ENCODE results near the gene RABEP1. TPM values are rescaled to one million over a fixed set of nuclear protein-coding genes. Genes with fewer than 3 reads are reported as not detected.
"Not testable (repeated sequence)": the region's sequence is repeated elsewhere in the genome, so short reads cannot be mapped to it uniquely, and the experiment has no call there.

RABEP1 gene
- 10 to 100 TPM; 14.5 to 37.1 (median 16.0) TPM for polyA plus RNA-seq
- long read RNA-seq, donor 1: 0 reads
- long read RNA-seq, donor 2: 0 reads
- long read RNA-seq, donor 3: 0 reads
- long read RNA-seq, donor 4: 0 reads
- long read RNA-seq, donor 5, partial matches to known transcripts: 13 of 13 reads
- long read RNA-seq, donor 5, other reads (novel, unspliced or antisense): 0 of 13 reads
- long read RNA-seq, donor 6, full-length matches to known transcripts: 2 of 2 reads
- long read RNA-seq, donor 6, partial matches to known transcripts: 0 of 2 reads
- long read RNA-seq, donor 6, other reads (novel, unspliced or antisense): 0 of 2 reads
- long read RNA-seq, donor 7, full-length matches to known transcripts: 1 of 1 reads
- long read RNA-seq, donor 7, partial matches to known transcripts: 0 of 1 reads
- long read RNA-seq, donor 7, other reads (novel, unspliced or antisense): 0 of 1 reads
- long read RNA-seq, donor 8: 0 reads
- long read RNA-seq, donor 9: 0 reads
- long read RNA-seq, donor 10, partial matches to known transcripts: 5 of 5 reads
- long read RNA-seq, donor 10, other reads (novel, unspliced or antisense): 0 of 5 reads

GRCh38 chr17:5281814-5282641 is at the start of gene RABEP1:
Gene RABEP1 (plus strand): TSS chr17:5282284. CDS start chr17:5282487, 203 bp downstream.
- DNase-seq (peak; percentile 91 to 95), FAIRE-seq (no peak)
- H3K27me3 ChIP-seq (ENCODE audit: control insufficient read depth in 3 of 3, insufficient read depth in 3 of 3, low read length in 3 of 3): no peaks in the 10 kb centered on the region
- WGBS, 3 donors: 1% methylated on average over 49 to 98 of the region's 98 CpGs
- peaks cover 0 to 2% of the 10 kb centered on the region in 2 donors for H3K9me3 ChIP-seq (ENCODE audit: control insufficient read depth in 2 of 2, insufficient read depth in 1 of 2, low read depth in 1 of 2, low read length in 1 of 2)
- H3K36me3 ChIP-seq (ENCODE audit: control insufficient read depth in 3 of 3, insufficient read depth in 2 of 3, low read depth in 1 of 3, low read length in 3 of 3): no peaks in the 10 kb centered on the region
- peak within 1 kb of the TSS; percentile 51 to 93 (median 80) for H3K27ac ChIP-seq (ENCODE audit: low read depth in 1 of 3, low read length in 2 of 3)
- H3K4me1 ChIP-seq (ENCODE audit: control insufficient read depth in 3 of 3, insufficient read depth in 2 of 3, low read depth in 1 of 3, low read length in 2 of 3): peaks cover 2 to 5% (median 4%) of the 10 kb centered on the region in 3 donors
- H3K4me3 ChIP-seq (ENCODE audit: low read depth in 1 of 3, low read length in 3 of 3): peak within 1 kb of the TSS; percentile 56 to 91 (median 90)

GRCh38 chr17:5233492-5233891 is 48.6 kb upstream of the RABEP1 start:
- DNase-seq; H3K4me3 ChIP-seq (ENCODE audit: low read depth in 1 of 3, low read length in 3 of 3); FAIRE-seq; H3K4me1 ChIP-seq (ENCODE audit: control insufficient read depth in 3 of 3, insufficient read depth in 2 of 3, low read depth in 1 of 3, low read length in 2 of 3); H3K27ac ChIP-seq (ENCODE audit: low read depth in 1 of 3, low read length in 2 of 3); H3K27me3 ChIP-seq (ENCODE audit: control insufficient read depth in 3 of 3, insufficient read depth in 3 of 3, low read length in 3 of 3); H3K9me3 ChIP-seq (ENCODE audit: control insufficient read depth in 2 of 2, insufficient read depth in 1 of 2, low read depth in 1 of 2, low read length in 1 of 2): not testable (repeated sequence)
- WGBS, 3 donors: 91 to 96% (median 95%) methylated on average over 6 to 7 of the region's 7 CpGs
- H3K36me3 ChIP-seq (ENCODE audit: control insufficient read depth in 3 of 3, insufficient read depth in 2 of 3, low read depth in 1 of 3, low read length in 3 of 3): peaks cover 0 to 12% (median 0%) of the 10 kb centered on the region in 3 donors

GRCh38 chr17:5234645-5235576 is 47.2 kb upstream of the RABEP1 start, which contains the start of gene SCIMP:
Gene SCIMP (minus strand): TSS chr17:5234860. CDS start chr17:5234755, 105 bp downstream.
- WGBS, 3 donors: 81 to 90% (median 85%) methylated on average over 19 of the region's 19 CpGs
- Histone ChIP-seq H3K4me3 (ENCODE audit: low read depth in 1 of 3, low read length in 3 of 3) (no peak within 1 kb of the TSS), H3K4me1 (ENCODE audit: control insufficient read depth in 3 of 3, insufficient read depth in 2 of 3, low read depth in 1 of 3, low read length in 2 of 3) (no peaks in the 10 kb centered on the region), H3K36me3 (ENCODE audit: control insufficient read depth in 3 of 3, insufficient read depth in 2 of 3, low read depth in 1 of 3, low read length in 3 of 3) (peaks cover 0 to 12% (median 0%) of the 10 kb centered on the region in 3 donors), H3K27ac (ENCODE audit: low read depth in 1 of 3, low read length in 2 of 3) (peak within 1 kb of the TSS in 1 of 3 donors; percentile 31), H3K9me3 (ENCODE audit: control insufficient read depth in 2 of 2, insufficient read depth in 1 of 2, low read depth in 1 of 2, low read length in 1 of 2) (peaks cover 0 to 6% of the 10 kb centered on the region in 2 donors), H3K27me3 (ENCODE audit: control insufficient read depth in 3 of 3, insufficient read depth in 3 of 3, low read length in 3 of 3) (no peaks in the 10 kb centered on the region)
- FAIRE-seq (no peak), DNase-seq (no peak)

GRCh38 chr17:5236938-5237540 is 45.0 kb upstream of the RABEP1 start:
- WGBS, 3 donors: 64 to 89% (median 82%) methylated on average over 3 of the region's 3 CpGs
- H3K4me1 ChIP-seq (ENCODE audit: control insufficient read depth in 3 of 3, insufficient read depth in 2 of 3, low read depth in 1 of 3, low read length in 2 of 3): peaks cover 0 to 9% (median 0%) of the 10 kb centered on the region in 3 donors
- H3K36me3 ChIP-seq (ENCODE audit: control insufficient read depth in 3 of 3, insufficient read depth in 2 of 3, low read depth in 1 of 3, low read length in 3 of 3): peaks cover 0 to 6% (median 0%) of the 10 kb centered on the region in 3 donors
- no peak overlapping the region for H3K4me3 ChIP-seq (ENCODE audit: low read depth in 1 of 3, low read length in 3 of 3)
- H3K27ac ChIP-seq (ENCODE audit: low read depth in 1 of 3, low read length in 2 of 3): no peak overlapping the region
- no peaks in the 10 kb centered on the region for H3K27me3 ChIP-seq (ENCODE audit: control insufficient read depth in 3 of 3, insufficient read depth in 3 of 3, low read length in 3 of 3)
- H3K9me3 ChIP-seq (ENCODE audit: control insufficient read depth in 2 of 2, insufficient read depth in 1 of 2, low read depth in 1 of 2, low read length in 1 of 2): peaks cover 0 to 6% of the 10 kb centered on the region in 2 donors
- DNase-seq (no peak), FAIRE-seq (no peak)

DNA sequence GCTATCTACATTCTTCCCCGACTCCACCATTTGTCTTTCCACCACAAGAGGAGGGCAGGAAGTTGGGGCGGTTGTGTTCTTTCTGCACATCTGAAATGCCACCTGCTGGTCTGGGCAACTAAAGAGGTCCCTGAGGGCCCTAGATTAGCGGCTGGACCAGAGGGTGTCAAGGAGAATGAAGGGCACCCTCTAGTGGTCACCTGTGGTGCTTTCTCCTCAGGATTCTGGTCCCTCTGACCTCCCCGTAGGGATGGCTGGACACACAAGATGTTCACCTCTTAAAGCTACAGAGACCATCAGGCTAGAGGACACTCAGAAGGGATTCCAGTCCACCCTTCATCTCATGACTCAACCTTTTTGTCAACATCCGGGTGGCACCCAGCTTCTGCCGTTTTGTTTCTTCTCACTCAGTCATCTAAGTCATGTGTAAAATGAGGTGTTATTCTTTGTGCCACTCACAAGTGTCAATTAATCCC is 44.5 kb upstream of the RABEP1 start:
- Histone ChIP-seq H3K27ac (ENCODE audit: low read depth in 1 of 3, low read length in 2 of 3) (no peak overlapping the region), H3K9me3 (ENCODE audit: control insufficient read depth in 2 of 2, insufficient read depth in 1 of 2, low read depth in 1 of 2, low read length in 1 of 2) (peaks cover 0 to 6% of the 10 kb centered on the region in 2 donors), H3K4me1 (ENCODE audit: control insufficient read depth in 3 of 3, insufficient read depth in 2 of 3, low read depth in 1 of 3, low read length in 2 of 3) (peaks cover 0 to 9% (median 0%) of the 10 kb centered on the region in 3 donors), H3K27me3 (ENCODE audit: control insufficient read depth in 3 of 3, insufficient read depth in 3 of 3, low read length in 3 of 3) (no peaks in the 10 kb centered on the region), H3K4me3 (ENCODE audit: low read depth in 1 of 3, low read length in 3 of 3) (no peak overlapping the region), H3K36me3 (ENCODE audit: control insufficient read depth in 3 of 3, insufficient read depth in 2 of 3, low read depth in 1 of 3, low read length in 3 of 3) (peaks cover 0 to 6% (median 0%) of the 10 kb centered on the region in 3 donors)
- DNase-seq (peak; percentile 55 to 59), FAIRE-seq (no peak)
- 35 to 45% (median 39%) methylated on average over 6 of the region's 6 CpGs for WGBS, 3 donors

DNA sequence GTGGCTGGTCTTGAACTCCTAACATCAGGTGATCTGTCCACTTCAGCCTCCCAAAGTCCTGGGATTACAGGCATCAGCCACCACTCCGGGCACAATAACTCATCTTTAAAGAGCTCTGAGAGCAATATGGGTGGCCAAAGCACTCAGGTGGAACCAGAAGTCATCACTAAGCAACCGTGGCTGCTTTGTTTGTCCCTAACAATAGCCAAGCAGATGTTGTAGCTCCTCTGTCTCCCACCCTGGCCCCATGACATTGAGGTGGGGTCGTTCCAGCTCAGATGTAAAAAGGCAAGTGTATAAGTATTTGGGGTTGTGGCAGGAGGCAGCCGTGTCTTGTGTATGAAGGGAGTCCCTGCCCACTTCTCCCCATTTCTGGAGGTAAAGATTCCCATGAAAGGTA is 43.8 kb upstream of the RABEP1 start:
- H3K4me3 ChIP-seq (ENCODE audit: low read depth in 1 of 3, low read length in 3 of 3): no peak overlapping the region
- FAIRE-seq (no peak), DNase-seq (no peak)
- peaks cover 0 to 14% (median 2%) of the 10 kb centered on the region in 3 donors for H3K4me1 ChIP-seq (ENCODE audit: control insufficient read depth in 3 of 3, insufficient read depth in 2 of 3, low read depth in 1 of 3, low read length in 2 of 3)
- H3K36me3 ChIP-seq (ENCODE audit: control insufficient read depth in 3 of 3, insufficient read depth in 2 of 3, low read depth in 1 of 3, low read length in 3 of 3): peaks cover 0 to 6% (median 0%) of the 10 kb centered on the region in 3 donors
- no peaks in the 10 kb centered on the region for H3K27me3 ChIP-seq (ENCODE audit: control insufficient read depth in 3 of 3, insufficient read depth in 3 of 3, low read length in 3 of 3)
- no peak overlapping the region for H3K27ac ChIP-seq (ENCODE audit: low read depth in 1 of 3, low read length in 2 of 3)
- 63 to 75% (median 68%) methylated on average over 4 of the region's 4 CpGs for WGBS, 3 donors
- peaks cover 0 to 6% of the 10 kb centered on the region in 2 donors for H3K9me3 ChIP-seq (ENCODE audit: control insufficient read depth in 2 of 2, insufficient read depth in 1 of 2, low read depth in 1 of 2, low read length in 1 of 2)

DNA sequence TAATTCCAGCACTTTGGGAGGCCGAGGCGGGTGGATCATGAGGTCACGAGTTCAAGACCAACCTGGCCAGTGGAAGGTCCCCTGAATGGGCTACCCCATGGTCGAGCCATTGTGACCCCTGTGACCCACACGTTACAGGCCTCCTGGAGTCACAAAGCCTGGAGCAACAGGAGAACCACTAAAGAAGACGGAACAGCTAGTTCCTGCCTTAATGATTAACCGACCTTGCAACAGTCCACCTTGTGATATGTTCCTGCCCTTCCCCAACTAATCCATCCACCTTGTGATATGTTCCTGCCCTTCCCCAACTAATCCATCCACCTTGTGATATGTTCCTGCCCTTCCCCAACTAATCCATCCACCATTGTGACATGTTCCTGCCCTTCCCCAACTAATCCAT is 42.3 kb upstream of the RABEP1 start:
- H3K4me1 ChIP-seq (ENCODE audit: control insufficient read depth in 3 of 3, insufficient read depth in 2 of 3, low read depth in 1 of 3, low read length in 2 of 3): peaks cover 0 to 14% (median 2%) of the 10 kb centered on the region in 3 donors
- not testable (repeated sequence) for H3K4me3 ChIP-seq (ENCODE audit: low read depth in 1 of 3, low read length in 3 of 3); H3K27ac ChIP-seq (ENCODE audit: low read depth in 1 of 3, low read length in 2 of 3); H3K9me3 ChIP-seq (ENCODE audit: control insufficient read depth in 2 of 2, insufficient read depth in 1 of 2, low read depth in 1 of 2, low read length in 1 of 2); DNase-seq; FAIRE-seq; H3K36me3 ChIP-seq (ENCODE audit: control insufficient read depth in 3 of 3, insufficient read depth in 2 of 3, low read depth in 1 of 3, low read length in 3 of 3); H3K27me3 ChIP-seq (ENCODE audit: control insufficient read depth in 3 of 3, insufficient read depth in 3 of 3, low read length in 3 of 3)
- 68 to 85% (median 83%) methylated on average over 6 to 7 of the region's 7 CpGs for WGBS, 3 donors

Data from small intestine (tissue), 16 donors.